Mesothelial cell of epicardium (in vitro differentiated cells): ENCODE results near the gene GRK6. TPM values are rescaled to one million over a fixed set of nuclear protein-coding genes. Genes with fewer than 3 reads are reported as not detected.

Experiments used
- DNase-seq, 2 experiments: peaks; one replicate each; pipeline ENCODE4 v3.0.0; 2021; ENCODE audit warnings: low spot score in 2 of 2; ENCODE audit not compliant: unreplicated experiment in 2 of 2
- H3K27ac Mint-ChIP-seq: 2 replicates; pipeline ENCODE4 v1.8.0; 2021; ENCODE audit warnings: mixed read lengths
- H3K27me3 Mint-ChIP-seq: 2 replicates; pipeline ENCODE4 v1.8.0; 2021; ENCODE audit warnings: low read depth, mixed read lengths
- H3K36me3 Mint-ChIP-seq: 2 replicates; pipeline ENCODE4 v1.8.0; 2021; ENCODE audit warnings: mixed read lengths
- H3K4me1 Mint-ChIP-seq: 2 replicates; pipeline ENCODE4 v1.8.0; 2021; ENCODE audit warnings: mixed read lengths
- H3K4me3 Mint-ChIP-seq: 2 replicates; pipeline ENCODE4 v1.8.0; 2021; ENCODE audit warnings: mild to moderate bottlenecking, moderate library complexity, mixed read lengths
- H3K9me3 Mint-ChIP-seq: 2 replicates; pipeline ENCODE4 v1.8.0; 2021; ENCODE audit warnings: mixed read lengths
- CTCF ChIP-seq: fragments of 200-600 bp; sonication (generic); IDR thresholded peaks from one replicate; pipeline ENCODE4 v1.5.0; 2021; ENCODE audit warnings: antibody characterized with exemption; ENCODE audit not compliant: unreplicated experiment
- total RNA-seq: library from RNA; stranded (reverse); gene quantifications from 3 replicates; pipeline ENCODE4 v1.2.1, GENCODE V29; 2021

Gene GRK6
- total RNA-seq, 1 donor from 2014 or later: 48.2 TPM

GRCh38 chr5:177383181-177383580, 43.3 kb upstream of the GRK6 start:
- Mint-ChIP-seq H3K9me3 (no peaks in the 10 kb centered on the region), H3K4me3 (no peak overlapping the region), H3K4me1 (no peaks in the 10 kb centered on the region), H3K36me3 (no peaks in the 10 kb centered on the region), H3K27me3 (no peaks in the 10 kb centered on the region), H3K27ac (no peak overlapping the region)
- no peak for DNase-seq
- TF ChIP-seq CTCF: no peak

- Mint-ChIP-seq H3K36me3 (no peaks in the 10 kb centered on the region), H3K4me1 (no peaks in the 10 kb centered on the region), H3K27me3 (no peaks in the 10 kb centered on the region), H3K27ac (no peak within 1 kb of the TSS), H3K4me3 (no peak within 1 kb of the TSS), H3K9me3 (no peaks in the 10 kb centered on the region)
- no peak for TF ChIP-seq CTCF
- DNase-seq: no peak
Measured at GRCh38 chr5:177384134-177384533, 42.3 kb upstream of the GRK6 start, which contains the start of gene SLC34A1. Gene SLC34A1 (plus strand): TSS chr5:177384434. CDS start chr5:177385742, 1,308 bp downstream.

- no peak for DNase-seq
- no peaks in the 10 kb centered on the region for H3K36me3 Mint-ChIP-seq
- H3K4me3 Mint-ChIP-seq: no peak overlapping the region
- peaks cover 13% of the 10 kb centered on the region for H3K4me1 Mint-ChIP-seq
- no peak for TF ChIP-seq CTCF
- no peaks in the 10 kb centered on the region for H3K9me3 Mint-ChIP-seq
- H3K27me3 Mint-ChIP-seq: no peaks in the 10 kb centered on the region
- H3K27ac Mint-ChIP-seq: no peak overlapping the region
Measured at GRCh38 chr5:177385720-177386119, 40.8 kb upstream of the GRK6 start.

GRCh38 chr5:177386542-177386941, 39.9 kb upstream of the GRK6 start:
- Mint-ChIP-seq H3K36me3 (no peaks in the 10 kb centered on the region), H3K9me3 (no peaks in the 10 kb centered on the region), H3K4me1 (peaks cover 13% of the 10 kb centered on the region), H3K4me3 (no peak overlapping the region), H3K27me3 (no peaks in the 10 kb centered on the region), H3K27ac (no peak overlapping the region)
- DNase-seq: no peak
- no peak for TF ChIP-seq CTCF

GRCh38 chr5:177387405-177387804, 39.1 kb upstream of the GRK6 start:
- Mint-ChIP-seq H3K4me3 (no peak overlapping the region), H3K36me3 (no peaks in the 10 kb centered on the region), H3K4me1 (peaks cover 13% of the 10 kb centered on the region), H3K27me3 (no peaks in the 10 kb centered on the region), H3K9me3 (no peaks in the 10 kb centered on the region), H3K27ac (no peak overlapping the region)
- no peak for DNase-seq
- TF ChIP-seq CTCF: no peak

- H3K27me3 Mint-ChIP-seq: no peaks in the 10 kb centered on the region
- H3K36me3 Mint-ChIP-seq: no peaks in the 10 kb centered on the region
- TF ChIP-seq CTCF: no peak
- H3K4me3 Mint-ChIP-seq: no peak overlapping the region
- no peaks in the 10 kb centered on the region for H3K9me3 Mint-ChIP-seq
- no peak for DNase-seq
- H3K27ac Mint-ChIP-seq: peak overlapping the region; percentile 44
- peaks cover 13% of the 10 kb centered on the region for H3K4me1 Mint-ChIP-seq
Measured at GRCh38 chr5:177388521-177389052, 37.9 kb upstream of the GRK6 start.
